ENCODE results near the gene GPR26. TPM values are rescaled to one million over a fixed set of nuclear protein-coding genes. Genes with fewer than 3 reads are reported as not detected.

Gene GPR26
- total and polyA plus RNA-seq, 2 of the 4 experiments (the other 2 are of a cell fraction), result not detected

- intact Hi-C loops (cut with micrococcal nuclease), result no loop called here
- H3K9ac ChIP-seq (ENCODE audit: low read depth, low read length), result no peak overlapping the region
- H3K36me3 ChIP-seq (ENCODE audit: control insufficient read depth, insufficient read depth, low read length), result no peaks in the 10 kb centered on the region
- H3K9me1 ChIP-seq (ENCODE audit: insufficient read depth, low read length), result no peaks in the 10 kb centered on the region
- H3K27me3 ChIP-seq (ENCODE audit: control insufficient read depth, insufficient read depth, low read length), result no peaks in the 10 kb centered on the region
- in situ Hi-C loops (cut with MboI; ENCODE audit: low sequenced_read_pairs), result no loop called here
- no peaks in the 10 kb centered on the region for H4K20me1 ChIP-seq (ENCODE audit: insufficient read depth, low read length)
- H3K4me2 ChIP-seq (ENCODE audit: low read depth, low read length), result no peak overlapping the region
- H3K27ac ChIP-seq (ENCODE audit: insufficient read depth, low read length), result no peak overlapping the region
- H3K79me1 ChIP-seq (ENCODE audit: low read depth in 1 of 2, low read length in 2 of 2), result no peaks in the 10 kb centered on the region
- H2AFZ ChIP-seq (replicated peaks; ENCODE audit: low read length, poor library complexity), result no peak overlapping the region
- no peaks in the 10 kb centered on the region for H3K4me1 ChIP-seq (ENCODE audit: control insufficient read depth, insufficient read depth, low read length)
- H4K8ac ChIP-seq (ENCODE audit: low read depth in 2 of 2, low read length in 2 of 2), result no peak overlapping the region
- H2AK9ac ChIP-seq (replicated peaks; ENCODE audit: low read depth, low read length, poor library complexity), result no peak overlapping the region
- H3K9me3 ChIP-seq (ENCODE audit: control insufficient read depth, insufficient read depth, low read length), result peaks cover 33% of the 10 kb centered on the region
- no peak for DNase-seq
- H2BK15ac ChIP-seq (ENCODE audit: low read depth, low read length), result no peak overlapping the region
- dilution Hi-C loops (cut with HindIII; ENCODE audit: low sequenced_read_pairs, unreplicated experiment), result no loop called here
- no peak overlapping the region for H3K14ac ChIP-seq (replicated peaks; ENCODE audit: low read depth, low read length)
- H2BK120ac ChIP-seq (ENCODE audit: low read depth, low read length), result no peak overlapping the region
- no peak overlapping the region for H3K4ac ChIP-seq (ENCODE audit: low read depth, low read length)
- H2AK5ac ChIP-seq (ENCODE audit: low read depth, low read length), result no peak overlapping the region
- no peak overlapping the region for H4K5ac ChIP-seq (ENCODE audit: low read depth, low read length)
- no CpG with 5 or more reads among the region's 4 CpGs for WGBS, 2 experiments (ENCODE audit: extremely low coverage in 2 of 2, insufficient read length in 1 of 2)
- no peak for ATAC-seq (ENCODE audit: low read depth)
- BruUV-seq (replicated peaks), result no TSS peak
- no peak overlapping the region for H2BK5ac ChIP-seq (ENCODE audit: low read depth, low read length, poor library complexity, severe bottlenecking)
- ChIA-PET CTCF (no interaction called here), POLR2A (ENCODE audit: unreplicated experiment) (no interaction called here)
- no peak overlapping the region for H2BK20ac ChIP-seq (ENCODE audit: low read depth, low read length)
- no peak overlapping the region for H3K56ac ChIP-seq (ENCODE audit: extremely low read depth, insufficient read depth, low read length)
- no peak overlapping the region for H3K18ac ChIP-seq (ENCODE audit: low read depth, low read length)
- no peak overlapping the region for H4K91ac ChIP-seq (ENCODE audit: insufficient read depth, low read depth, low read length)
- TF ChIP-seq RAD21 (IDR thresholded peaks at IDR 0.05; ENCODE audit: low read length), result no peak
- TF ChIP-seq MXI1 (IDR thresholded peaks at IDR 0.05; ENCODE audit: borderline replicate concordance, low read depth, low read length), result no peak
- TF ChIP-seq FOS (IDR thresholded peaks at IDR 0.05; ENCODE audit: low read depth, low read length), result no peak
- TF ChIP-seq POLR2A (IDR thresholded peaks at IDR 0.05; ENCODE audit: low read depth, low read length), result no peak
- TF ChIP-seq CTCF (conservative IDR thresholded peaks at IDR 0.05; ENCODE audit: low read depth, low read length), result no peak
- no peak for TF ChIP-seq MAFK (IDR thresholded peaks at IDR 0.05; ENCODE audit: low read depth, low read length)
- no peak overlapping the region for H3K4me3 ChIP-seq (ENCODE audit: insufficient read depth, low read depth, low read length)
- H3K23ac ChIP-seq (ENCODE audit: low read depth, low read length), result no peak overlapping the region
Observed at GRCh38 chr10:123717336-123717735, 51.2 kb downstream of the GPR26 start.

Measured in IMR-90 (cell line).